Small intestine (tissue), 4 donors: ENCODE data around the gene MLNR. TPM values are rescaled to one million over a fixed set of nuclear protein-coding genes. Genes with fewer than 3 reads are reported as not detected.

Source experiments
- polyA plus RNA-seq, 4 donors: library from polyadenylated mRNA; stranded (reverse) in 3 of 4; unstranded in 1 of 4; fragments of 200-250 nt in 3 of 4; fragments of 120-200 nt in 1 of 4; gene quantifications; one replicate each; pipeline versions ENCODE4 v1.2.1 to v1.2.3, GENCODE V29; 2013
- donor health status: healthy with polysubstance abuse.
- donor health status: Bipolar disorder and iron deficiency.
- donor health status: healthy.

The MLNR gene
- polyA plus RNA-seq, 4 donors, result not detected

Other genes starting within 250 kb of the MLNR start
- 10 to 100 TPM; 18.4 to 60.1 (median 24.7) TPM for gene FNDC3A, start 244.4 kb upstream of the MLNR start, polyA plus RNA-seq
- gene CDADC1, start 27.6 kb downstream of the MLNR start, polyA plus RNA-seq, result 1 to 10 TPM; 3.2 to 8.8 (median 3.8) TPM
- gene CAB39L, start 223.7 kb downstream of the MLNR start, polyA plus RNA-seq, result 1 to 10 TPM; 1.6 to 5.6 (median 3.7) TPM
- 10 to 100 TPM in 1 of 4 donors, 1 to 10 TPM in 3; 2.2 to 17.0 (median 3.8) TPM for gene SETDB2, start 223.9 kb downstream of the MLNR start, polyA plus RNA-seq